OCI-LY3 (cell line): ENCODE data around the gene PPL.
A peak's percentile ranks its signal among the peaks of the same experiment; 100 is the strongest.

ENCODE experiments used
- H2AFZ ChIP-seq: fragments of 200-600, 300-600 bp; shearing (Covaris generic); 2 replicates; pipeline ENCODE4 v1.6.0; 2014; ENCODE audit warnings: antibody characterized with exemption, low read depth, low read length
- H3K27ac ChIP-seq: fragments of 200-600, 300-600 bp; sonication (generic); 2 replicates; pipeline ENCODE4 v1.5.1; 2014; ENCODE audit warnings: mild to moderate bottlenecking, low read length, moderate library complexity, mixed read lengths
- H3K27me3 ChIP-seq: fragments of 200-600, 300-600 bp; sonication (generic); 2 replicates; pipeline ENCODE4 v1.6.1; 2014; ENCODE audit warnings: low read depth, low read length, mixed read lengths
- H3K36me3 ChIP-seq: fragments of 200-600, 300-600 bp; sonication (generic); replicated peaks from 2 replicates; pipeline ENCODE3; 2014; ENCODE audit warnings: low read depth, low read length, mixed read lengths
- H3K4me1 ChIP-seq: fragments of 300-600, 200-600 bp; sonication (generic); 2 replicates; pipeline ENCODE4 v1.6.1; 2014; ENCODE audit warnings: low read length, mixed read lengths
- H3K4me2 ChIP-seq: fragments of 200-600, 300-600 bp; sonication (generic); 2 replicates; pipeline ENCODE4 v1.6.1; 2014; ENCODE audit warnings: low read length, mixed read lengths
- H3K4me3 ChIP-seq: fragments of 300-600, 200-600 bp; sonication (generic); 2 replicates; pipeline ENCODE4 v1.5.1; 2014; ENCODE audit warnings: antibody characterized with exemption, mild to moderate bottlenecking, low read length, moderate library complexity
- H3K79me2 ChIP-seq: fragments of 300-600, 200-600 bp; shearing (Covaris generic); 2 replicates; pipeline ENCODE4 v1.6.1; 2014; ENCODE audit warnings: mild to moderate bottlenecking, low read length, mixed read lengths
- H3K9ac ChIP-seq: fragments of 300-600, 200-600 bp; shearing (Covaris generic); 2 replicates; pipeline ENCODE4 v1.6.0; 2014; ENCODE audit warnings: mild to moderate bottlenecking, low read length, moderate library complexity
- H3K9me3 ChIP-seq: fragments of 200-600, 300-600 bp; shearing (Covaris generic); 2 replicates; pipeline ENCODE4 v1.6.1; 2014; ENCODE audit warnings: low read length, mixed read lengths; ENCODE audit not compliant: insufficient read depth
- H4K20me1 ChIP-seq: fragments of 200-600, 300-600 bp; sonication (generic); 2 replicates; pipeline ENCODE4 v1.6.1; 2016; ENCODE audit warnings: low read length, mixed read lengths; ENCODE audit not compliant: insufficient read depth
- CTCF ChIP-seq: fragments of 200-600, 300-600 bp; sonication (generic); IDR thresholded peaks from 2 replicates; pipeline ENCODE4 v1.5.1; 2014; ENCODE audit warnings: antibody characterized with exemption, low read length, low read depth
- EZH2phosphoT487 ChIP-seq: fragments of 200-600 bp; shearing (Covaris generic); IDR thresholded peaks from 2 replicates; pipeline ENCODE4 v1.6.1; 2018; ENCODE audit warnings: antibody characterized with exemption, mixed run types, low read depth

The PPL gene

GRCh38 chr16:4976611-4977145 is 39.7 kb upstream of the PPL start:
- H3K4me2 ChIP-seq = peak overlapping the region; percentile 52
- TF ChIP-seq CTCF (no peak), EZH2phosphoT487 (no peak)
- H3K9ac ChIP-seq = no peak overlapping the region
- H3K27me3 ChIP-seq = peaks cover 14% of the 10 kb centered on the region
- H3K79me2 ChIP-seq = no peaks in the 10 kb centered on the region
- peak overlapping the region; percentile 25; the same call in 1 of the 2 replicates for H3K27ac ChIP-seq
- H3K4me3 ChIP-seq = no peak overlapping the region
- no peaks in the 10 kb centered on the region for H3K9me3 ChIP-seq
- H3K36me3 ChIP-seq = peaks cover 3% of the 10 kb centered on the region
- no peak overlapping the region for H2AFZ ChIP-seq
- peaks cover 19% of the 10 kb centered on the region for H3K4me1 ChIP-seq
- H4K20me1 ChIP-seq = peaks cover 3% of the 10 kb centered on the region; the same call in 1 of the 2 replicates

- Histone ChIP-seq H3K9ac (no peak overlapping the region), H3K79me2 (no peaks in the 10 kb centered on the region), H4K20me1 (peaks cover 3% of the 10 kb centered on the region; the same call in 1 of the 2 replicates), H3K4me1 (peaks cover 19% of the 10 kb centered on the region), H3K4me3 (no peak overlapping the region), H2AFZ (no peak overlapping the region), H3K27ac (peak overlapping the region; percentile 44), H3K9me3 (no peaks in the 10 kb centered on the region), H3K27me3 (peaks cover 19% of the 10 kb centered on the region), H3K4me2 (peak overlapping the region; percentile 52), H3K36me3 (peaks cover 3% of the 10 kb centered on the region)
- TF ChIP-seq EZH2phosphoT487 = no peak
- TF ChIP-seq CTCF = no peak
Measured at GRCh38 chr16:4976079-4976478, 39.1 kb upstream of the PPL start.

- H3K4me1 ChIP-seq = peaks cover 19% of the 10 kb centered on the region
- H3K4me3 ChIP-seq = no peak overlapping the region
- H3K79me2 ChIP-seq = no peaks in the 10 kb centered on the region
- H3K36me3 ChIP-seq = peaks cover 3% of the 10 kb centered on the region
- H2AFZ ChIP-seq = no peak overlapping the region
- H3K27me3 ChIP-seq = peaks cover 12% of the 10 kb centered on the region
- TF ChIP-seq CTCF (no peak), EZH2phosphoT487 (no peak)
- H4K20me1 ChIP-seq = peaks cover 3% of the 10 kb centered on the region; the same call in 1 of the 2 replicates
- no peak overlapping the region for H3K27ac ChIP-seq
- H3K9me3 ChIP-seq = no peaks in the 10 kb centered on the region
- no peak overlapping the region for H3K4me2 ChIP-seq
- H3K9ac ChIP-seq = no peak overlapping the region
Measured at GRCh38 chr16:4972938-4973587, 36.1 kb upstream of the PPL start.

- H3K4me2 ChIP-seq = no peak overlapping the region
- H3K9ac ChIP-seq = no peak overlapping the region
- H3K9me3 ChIP-seq = no peaks in the 10 kb centered on the region
Measured at GRCh38 chr16:4970010-4970409, 33.1 kb upstream of the PPL start.

More at GRCh38 chr16:4970010-4970409, 33.1 kb upstream of the PPL start:
- H4K20me1 ChIP-seq = no peaks in the 10 kb centered on the region
- no peak overlapping the region for H2AFZ ChIP-seq
- TF ChIP-seq EZH2phosphoT487 = no peak
- TF ChIP-seq CTCF = no peak
- H3K79me2 ChIP-seq = no peaks in the 10 kb centered on the region
- H3K4me3 ChIP-seq = no peak overlapping the region
- H3K36me3 ChIP-seq = no peaks in the 10 kb centered on the region
- peaks cover 5% of the 10 kb centered on the region; the same call in 1 of the 2 replicates for H3K4me1 ChIP-seq
- H3K27ac ChIP-seq = no peak overlapping the region
- H3K27me3 ChIP-seq = peaks cover 12% of the 10 kb centered on the region
